GM21737 (cell line): ENCODE results near the gene KCNJ10.
A peak's percentile ranks its signal among the peaks of the same experiment; 100 is the strongest.

Experiments
- ATAC-seq: cut with Tn5 transposase; IDR thresholded peaks from one replicate; pipeline ENCODE4 v1.9.1; 2021; ENCODE audit warnings: mild to moderate bottlenecking, moderate library complexity; ENCODE audit not compliant: unreplicated experiment

Gene KCNJ10

DNA sequence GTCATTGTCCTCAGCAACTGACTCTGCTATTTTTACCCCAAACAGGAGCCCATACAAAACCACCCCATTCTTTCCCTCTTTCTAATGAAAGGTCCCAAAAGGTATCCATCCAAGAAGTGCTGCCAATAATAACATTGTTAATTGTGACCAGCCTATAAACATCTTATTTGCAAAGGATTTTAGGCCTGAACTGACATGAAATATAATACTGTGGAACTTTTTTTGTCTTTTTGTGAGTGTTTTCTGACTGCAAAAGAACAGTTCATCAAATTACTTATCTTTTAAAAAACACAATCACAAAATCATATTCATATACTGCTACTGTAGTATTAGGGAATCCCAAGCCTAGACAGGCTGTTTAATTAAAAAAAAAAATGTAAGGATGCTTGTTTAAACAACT is 41.5 kb downstream of the KCNJ10 start:
- ATAC-seq = no peak

DNA sequence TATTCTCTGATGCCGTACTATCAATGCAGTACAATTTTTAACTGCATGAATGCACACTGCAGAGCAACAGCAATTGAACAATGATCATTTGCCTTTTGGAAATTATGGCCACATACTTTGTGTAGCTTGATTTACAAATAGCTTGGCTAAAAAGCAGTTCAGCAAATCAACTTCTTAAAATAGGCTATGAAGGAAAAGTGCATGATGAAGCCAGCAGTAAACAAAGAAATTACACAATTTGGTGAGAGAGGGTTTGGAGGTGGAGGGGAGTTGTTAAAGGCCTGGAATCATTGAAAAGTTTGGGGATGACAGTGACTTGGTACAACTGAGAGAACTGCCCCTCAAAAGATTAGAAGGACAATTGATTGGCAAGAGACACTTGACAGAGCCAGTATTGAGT is 44.6 kb downstream of the KCNJ10 start:
- ATAC-seq = no peak

DNA sequence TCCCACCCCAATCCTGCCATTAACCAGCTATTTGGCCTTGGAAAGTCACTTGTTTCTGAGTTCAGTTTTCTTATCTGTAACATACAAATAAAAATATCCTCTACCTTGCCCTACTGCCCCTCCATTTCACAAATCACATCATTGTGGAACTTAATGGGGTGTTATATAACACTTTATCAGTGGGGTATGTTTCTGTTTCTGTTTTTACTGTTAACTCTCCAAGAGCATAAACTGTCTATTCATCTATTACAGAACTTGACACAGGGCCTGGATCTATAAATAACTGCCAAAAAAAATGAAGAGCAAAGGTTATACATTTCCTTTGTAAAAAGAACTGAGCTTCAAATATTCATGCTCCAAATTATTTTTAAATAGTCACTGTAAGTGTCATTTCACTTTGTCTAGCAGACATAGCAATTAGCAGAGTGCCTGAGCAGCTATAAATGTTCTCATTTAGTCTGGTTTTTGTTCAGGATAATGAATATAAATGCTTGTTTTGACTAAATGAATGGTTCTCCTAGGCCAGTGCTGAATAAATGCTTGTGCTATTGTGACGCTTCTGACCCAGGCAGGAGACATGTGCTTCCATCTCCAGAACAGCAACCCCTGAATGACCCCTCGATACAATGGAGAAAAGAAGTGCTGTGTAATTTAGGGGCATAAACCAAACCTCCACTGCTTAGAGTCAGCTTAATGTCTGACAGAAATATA is 45.6 kb downstream of the KCNJ10 start:
- no peak for ATAC-seq

DNA sequence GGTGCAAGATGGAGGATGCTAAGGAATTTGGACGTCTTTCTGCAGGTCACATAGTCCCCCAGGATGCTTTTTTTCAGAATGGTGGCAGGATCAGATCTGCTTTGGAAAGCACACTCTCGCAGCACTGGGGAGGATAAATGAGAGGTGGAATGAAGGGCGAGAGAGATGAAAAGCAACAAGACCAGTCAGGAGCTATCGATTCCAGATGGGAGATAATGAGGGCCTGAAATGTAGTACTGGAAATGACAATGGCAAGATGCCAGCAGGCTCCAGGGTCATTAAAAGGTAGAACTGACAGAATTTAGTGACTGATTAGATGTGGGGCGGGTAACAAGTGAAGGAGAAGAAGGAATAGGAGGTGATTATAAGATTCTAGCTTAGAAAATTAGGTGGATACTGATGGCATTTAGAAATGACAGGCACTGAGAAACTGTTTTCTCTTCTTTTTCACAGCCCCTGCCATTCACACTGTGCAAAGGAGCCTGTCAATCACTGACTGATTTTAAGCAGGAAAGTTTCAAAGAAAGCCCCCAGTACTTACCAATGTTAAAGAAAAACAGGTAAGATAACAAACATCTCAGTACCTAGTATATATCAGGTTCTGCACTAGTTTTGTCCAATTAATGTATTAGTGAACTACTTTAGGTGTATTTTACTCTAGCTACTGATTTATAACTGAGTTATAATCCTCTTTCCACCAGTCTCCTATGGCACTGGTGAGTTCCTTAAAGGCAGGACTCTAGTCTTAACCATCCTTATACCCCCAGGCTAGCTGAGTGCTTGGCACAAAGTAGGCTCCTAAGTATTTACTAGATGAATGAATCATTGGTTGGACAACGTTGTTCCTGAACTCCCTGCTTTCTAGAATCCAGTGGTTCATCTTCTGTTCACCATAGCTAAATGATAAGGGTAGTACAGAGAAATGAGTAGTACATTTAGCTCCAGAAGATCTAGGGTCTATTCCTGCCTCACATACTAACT is 47.3 kb downstream of the KCNJ10 start:
- ATAC-seq = no peak

DNA sequence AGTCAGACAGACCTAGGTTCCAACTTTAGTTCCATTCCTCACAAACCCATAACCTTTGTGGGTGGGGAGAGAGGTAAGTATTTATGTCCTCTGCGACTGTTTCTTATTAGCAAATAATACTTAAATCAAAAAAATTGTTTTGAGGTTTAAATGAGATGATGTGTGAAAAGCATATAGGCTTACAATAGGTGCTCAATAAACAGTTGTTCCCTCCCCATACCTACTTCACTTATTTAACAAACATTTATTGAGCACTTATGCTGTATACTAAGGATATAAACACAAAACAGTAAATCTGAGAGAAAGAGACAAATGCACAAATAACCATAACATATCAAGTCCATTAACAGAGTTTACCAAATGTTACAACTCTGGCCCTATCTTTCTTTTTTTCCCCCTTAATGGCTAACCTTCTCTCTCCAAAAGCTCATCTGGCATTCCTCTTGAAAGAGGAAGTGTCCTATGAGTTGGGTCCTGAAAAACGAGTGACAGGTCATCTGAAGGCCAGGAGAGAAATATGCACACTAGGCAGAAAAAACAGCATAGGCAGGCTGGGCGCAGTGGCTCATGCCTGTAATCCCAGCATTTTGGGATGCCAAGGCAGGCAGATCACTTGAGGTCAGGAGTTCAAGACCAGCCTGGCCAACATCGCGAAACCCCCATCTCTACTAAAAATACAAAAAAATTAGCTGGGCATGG is 48.4 kb downstream of the KCNJ10 start:
- no peak for ATAC-seq

DNA sequence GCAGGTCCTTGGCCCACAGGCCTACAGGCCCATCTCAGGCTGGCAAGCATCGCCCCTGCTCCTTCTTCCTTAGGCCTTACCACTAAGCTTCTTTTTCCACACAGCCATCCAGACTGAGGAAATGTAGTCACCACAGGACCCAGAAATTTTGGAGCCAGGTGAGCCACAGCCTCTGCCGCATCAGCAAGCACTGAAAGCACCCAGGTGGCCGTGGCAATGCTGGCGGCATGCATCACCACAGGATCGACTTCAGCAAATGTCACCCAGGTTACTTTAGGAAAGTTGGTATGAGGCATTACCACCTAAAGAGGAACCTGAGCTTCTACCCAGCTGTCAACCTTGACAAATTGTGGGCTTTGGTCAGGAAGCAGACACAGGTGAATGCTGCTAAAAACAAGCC is 49.8 kb downstream of the KCNJ10 start:
- no peak for ATAC-seq

DNA sequence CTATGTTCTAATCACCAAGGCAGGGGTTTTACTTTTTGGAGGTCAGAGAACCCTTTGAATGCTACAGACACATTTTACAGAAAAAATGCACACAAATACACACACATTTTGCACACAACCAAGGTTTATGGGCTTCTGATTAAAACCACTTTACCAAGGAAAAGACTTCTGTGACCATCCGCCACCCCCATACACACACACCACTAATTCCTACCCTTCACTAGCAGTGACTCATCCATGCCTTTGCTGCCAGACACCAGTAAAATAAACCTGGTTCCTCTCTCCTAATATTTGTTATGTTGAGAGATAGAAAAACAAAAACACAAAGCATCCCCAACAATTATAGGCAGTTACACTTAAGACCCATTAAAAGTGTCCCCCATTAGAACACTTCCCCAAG is 51.1 kb downstream of the KCNJ10 start:
- ATAC-seq = no peak

DNA sequence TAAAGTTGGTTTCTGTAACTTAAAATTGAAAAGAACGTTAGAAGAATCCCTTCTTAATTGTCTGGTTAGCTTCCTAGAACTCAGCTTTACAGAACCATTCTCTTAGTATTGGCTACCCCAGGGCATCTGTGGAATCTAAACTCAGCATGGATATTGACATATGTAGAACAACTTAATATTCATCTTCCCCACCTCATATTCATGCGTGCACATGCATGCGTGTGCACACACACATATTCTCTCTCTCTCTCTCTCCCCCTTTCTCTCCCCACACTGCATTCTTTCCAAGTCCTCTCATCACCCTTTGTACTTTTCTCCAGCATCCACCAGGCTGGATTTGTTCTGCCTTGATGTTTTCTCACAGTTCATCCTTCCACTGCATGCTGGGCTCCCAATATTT is 51.6 kb downstream of the KCNJ10 start:
- no peak for ATAC-seq

DNA sequence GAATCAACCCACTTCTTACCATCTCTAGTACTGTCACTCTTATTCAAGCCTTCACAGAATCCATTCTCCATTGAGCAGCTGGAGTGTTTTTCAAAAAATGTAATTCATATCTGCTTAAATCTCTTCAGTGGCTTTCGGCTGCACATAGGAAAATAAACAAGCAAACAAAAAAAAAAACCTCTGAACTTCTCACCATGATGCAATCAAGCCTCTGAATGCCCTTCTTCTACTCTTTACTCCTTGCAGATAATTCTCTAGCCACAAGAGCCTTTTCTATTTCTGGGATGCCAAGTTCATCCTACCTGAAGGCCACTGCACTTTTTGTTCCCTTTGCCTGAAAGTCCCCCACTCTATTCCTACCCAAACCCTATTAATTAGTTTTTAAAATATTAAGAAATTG is 52.4 kb downstream of the KCNJ10 start:
- no peak for ATAC-seq

DNA sequence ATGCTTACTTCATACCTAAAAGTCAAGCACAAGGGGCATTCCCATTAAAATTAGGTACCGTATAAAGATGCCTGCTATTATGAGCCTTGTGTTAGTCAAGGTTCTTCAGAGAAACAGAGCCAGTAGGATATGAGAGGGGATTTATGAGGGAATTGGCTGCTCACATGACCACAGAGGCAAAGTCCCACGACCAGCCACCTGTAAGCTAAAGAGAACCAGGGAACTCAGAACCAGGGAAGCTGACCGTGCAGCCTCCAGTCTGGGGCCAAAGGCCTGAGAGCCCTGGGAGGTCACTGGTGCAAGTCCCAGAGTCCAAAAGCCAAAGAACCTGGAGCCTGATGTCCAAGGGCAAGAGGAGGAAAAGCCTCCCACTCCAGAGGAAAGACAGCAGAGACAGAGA is 58.2 kb downstream of the KCNJ10 start:
- no peak for ATAC-seq

DNA sequence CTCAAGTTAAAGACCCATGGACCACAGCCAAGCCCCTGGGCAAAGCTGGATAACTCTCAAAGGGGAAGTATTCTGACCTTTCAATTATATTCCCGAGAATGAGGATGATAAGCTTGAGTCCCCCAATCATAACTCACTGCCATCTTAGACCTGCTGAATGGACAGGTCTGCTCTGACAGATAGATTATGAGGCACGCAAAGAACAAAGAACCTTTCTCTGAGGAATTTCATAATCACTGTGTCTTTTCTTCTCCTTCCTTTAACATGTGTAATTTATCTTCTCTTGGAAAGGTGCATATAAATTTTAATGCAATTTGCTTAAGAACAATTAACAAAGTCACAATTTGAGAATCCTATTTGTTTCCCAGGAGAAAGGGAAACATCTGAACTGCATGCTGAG is 60.2 kb downstream of the KCNJ10 start:
- ATAC-seq = no peak

DNA sequence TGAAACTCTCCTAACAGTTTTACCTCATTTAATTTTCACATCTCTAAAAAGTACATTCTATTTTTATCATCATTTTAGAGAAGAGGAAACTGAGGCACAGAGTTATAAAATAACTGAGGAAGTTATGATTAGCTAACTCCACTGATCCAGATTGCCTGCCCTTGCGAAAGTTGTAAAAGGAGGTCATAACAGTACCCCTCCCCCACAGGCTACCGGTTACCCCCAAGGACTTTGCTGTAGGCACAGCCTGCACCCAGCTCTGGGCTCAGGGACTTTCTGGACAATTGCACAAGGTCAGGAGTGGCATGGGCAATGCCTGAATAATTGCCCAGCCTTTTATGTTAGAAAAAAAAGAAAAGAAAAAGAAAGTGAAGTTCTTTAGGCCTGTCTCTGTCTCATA is 60.9 kb downstream of the KCNJ10 start:
- ATAC-seq = no peak

DNA sequence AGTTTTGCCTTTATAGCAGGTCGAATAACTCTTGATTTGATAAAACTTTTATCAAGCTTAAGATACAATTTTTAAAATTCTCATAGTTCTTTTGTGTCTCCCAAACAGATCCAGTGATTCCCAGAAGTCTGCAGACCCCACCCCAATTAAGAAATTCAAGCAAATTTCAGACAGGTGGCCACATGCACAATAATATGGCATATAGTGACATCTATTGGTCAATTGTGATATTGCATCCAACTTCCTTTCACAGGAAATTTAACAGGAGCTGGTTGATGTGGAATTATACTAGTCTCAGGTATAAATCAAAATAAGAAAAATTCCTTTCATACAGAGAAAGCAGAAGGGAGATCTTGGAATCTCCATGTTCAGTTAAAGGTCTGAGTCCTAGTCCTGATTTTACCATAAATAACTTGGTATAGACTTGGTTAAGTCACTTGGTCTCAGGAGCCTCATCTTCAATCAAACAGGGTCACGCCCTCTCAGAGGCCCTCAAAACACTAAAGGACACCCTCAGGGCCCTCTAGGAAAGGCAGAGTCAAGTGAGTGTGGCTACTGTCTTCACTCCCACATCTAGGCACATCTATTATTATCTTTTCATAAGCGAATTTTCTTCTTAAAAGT is 62.3 kb downstream of the KCNJ10 start:
- no peak for ATAC-seq

DNA sequence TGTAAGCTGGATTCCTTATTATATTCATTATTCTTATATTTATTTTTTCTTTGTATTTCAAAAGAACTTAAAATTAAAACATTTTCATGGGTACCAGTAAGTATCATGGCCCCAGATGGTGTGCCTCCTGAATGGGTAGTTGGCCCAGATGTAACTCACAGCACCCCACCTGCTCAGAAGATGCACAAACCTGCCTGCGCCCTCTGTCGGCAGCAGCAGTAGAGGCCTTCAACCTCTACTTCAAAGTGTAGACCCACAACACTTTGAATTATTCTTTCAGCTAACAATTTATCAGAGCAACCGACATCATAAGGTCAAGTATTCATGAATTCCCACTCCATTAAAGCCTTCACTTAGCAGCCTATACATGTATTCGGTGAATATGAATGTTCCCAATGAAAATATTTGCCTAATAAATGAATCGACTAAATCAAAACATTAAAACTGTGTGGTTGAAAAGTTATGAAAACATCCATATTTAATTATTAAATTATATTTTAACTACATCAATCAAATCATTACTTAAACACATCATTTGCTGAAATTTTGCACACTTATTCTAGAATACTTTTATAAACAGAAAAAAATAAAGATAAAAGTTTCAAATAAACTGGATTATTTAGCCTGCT is 63.5 kb downstream of the KCNJ10 start:
- ATAC-seq = peak; percentile 82

DNA sequence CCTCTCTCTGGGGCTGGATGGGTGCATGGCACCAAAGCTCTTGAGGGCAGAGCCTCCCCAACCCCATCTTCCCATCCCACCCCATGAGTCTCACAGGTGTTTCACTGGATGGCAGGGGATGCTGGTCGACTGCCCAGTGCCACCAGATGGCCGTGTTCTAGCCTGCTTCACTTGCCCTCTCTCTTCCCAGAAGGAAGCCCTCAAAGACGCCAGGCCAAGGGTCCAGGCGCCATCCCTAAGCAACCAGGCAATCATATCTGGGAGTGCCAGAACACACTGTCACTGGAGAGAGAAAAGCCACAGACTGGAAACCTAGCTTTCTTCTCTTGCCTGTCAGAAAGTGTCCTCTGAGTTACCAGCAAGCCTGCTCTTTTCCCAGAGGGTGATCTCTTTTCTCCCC is 64.9 kb downstream of the KCNJ10 start:
- no peak for ATAC-seq

DNA sequence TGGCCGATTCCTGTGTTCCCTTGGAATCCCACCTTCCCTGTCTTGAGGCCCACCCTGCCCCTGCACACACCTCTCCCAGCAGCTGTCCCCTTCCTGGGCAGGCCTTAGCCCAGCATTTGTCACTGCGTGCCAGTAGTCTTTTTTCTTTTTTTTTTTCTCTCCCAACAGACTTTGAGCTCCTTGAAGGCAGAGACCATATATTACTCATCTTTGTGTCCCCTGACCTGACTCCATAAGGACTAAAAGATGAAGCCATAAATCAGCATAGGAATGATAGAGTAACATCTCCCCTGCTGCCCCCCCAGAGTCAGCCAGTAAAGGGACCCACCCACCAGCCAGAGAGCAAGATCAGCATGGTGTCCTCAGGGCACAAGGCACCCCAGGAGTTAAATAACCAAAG is 65.5 kb downstream of the KCNJ10 start:
- ATAC-seq = no peak

DNA sequence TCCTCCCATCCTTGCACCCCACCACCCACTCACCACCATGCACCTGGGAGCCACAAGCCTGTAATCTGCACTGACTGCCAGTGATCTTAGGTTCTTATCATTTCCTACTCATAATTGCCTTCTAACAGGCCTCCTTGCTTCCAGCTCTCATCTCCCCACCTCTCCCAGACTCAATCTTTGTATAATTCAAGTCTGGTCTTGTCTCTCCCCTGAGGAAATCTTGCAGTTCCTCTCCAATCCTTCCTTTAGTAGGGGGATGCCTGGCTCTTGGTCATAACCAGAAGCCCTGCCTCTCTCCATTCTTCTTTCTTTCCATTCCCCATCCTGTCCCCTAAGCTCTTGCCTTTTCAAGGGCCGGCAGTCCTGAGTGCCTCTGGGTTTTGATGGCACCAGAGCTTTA is 66.0 kb downstream of the KCNJ10 start:
- ATAC-seq = no peak

DNA sequence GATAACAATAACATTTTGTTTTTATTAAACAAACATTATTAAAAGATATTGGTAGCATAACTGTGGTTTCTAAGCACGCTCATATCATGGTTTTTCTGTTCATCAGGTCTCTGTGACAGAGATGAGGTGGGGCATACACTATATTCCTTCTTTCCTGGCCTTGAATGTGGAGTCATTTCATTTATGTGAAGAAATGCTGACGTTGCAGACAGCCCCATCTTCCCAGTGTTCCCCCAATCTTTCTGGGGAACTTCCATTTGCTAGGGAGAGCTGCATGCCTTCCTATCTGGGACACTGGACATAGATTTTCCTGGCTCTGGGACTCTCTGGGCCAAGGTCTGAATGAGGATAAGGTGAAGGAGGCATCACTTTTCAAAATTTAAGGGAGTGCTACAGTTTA is 68.5 kb downstream of the KCNJ10 start:
- no peak for ATAC-seq

DNA sequence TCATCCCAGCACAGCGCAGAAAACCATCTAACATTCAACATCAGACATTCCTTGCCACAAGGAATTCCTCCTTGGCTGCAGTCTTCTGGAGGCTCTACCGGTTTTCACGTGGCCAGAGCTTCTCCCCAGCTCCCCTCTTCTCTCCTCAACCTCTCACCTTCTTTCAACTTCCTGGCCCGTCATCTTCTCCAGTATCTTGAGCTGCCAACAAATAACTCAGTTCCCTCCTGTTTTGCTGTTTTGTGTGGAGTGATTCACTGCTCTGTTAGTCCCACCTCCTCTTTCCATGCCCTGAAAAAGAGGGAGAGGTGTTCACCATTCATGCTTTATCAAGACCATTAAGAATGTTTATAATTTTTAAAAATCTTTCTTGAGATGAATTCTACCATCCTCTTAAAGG is 70.8 kb downstream of the KCNJ10 start:
- ATAC-seq = no peak

DNA sequence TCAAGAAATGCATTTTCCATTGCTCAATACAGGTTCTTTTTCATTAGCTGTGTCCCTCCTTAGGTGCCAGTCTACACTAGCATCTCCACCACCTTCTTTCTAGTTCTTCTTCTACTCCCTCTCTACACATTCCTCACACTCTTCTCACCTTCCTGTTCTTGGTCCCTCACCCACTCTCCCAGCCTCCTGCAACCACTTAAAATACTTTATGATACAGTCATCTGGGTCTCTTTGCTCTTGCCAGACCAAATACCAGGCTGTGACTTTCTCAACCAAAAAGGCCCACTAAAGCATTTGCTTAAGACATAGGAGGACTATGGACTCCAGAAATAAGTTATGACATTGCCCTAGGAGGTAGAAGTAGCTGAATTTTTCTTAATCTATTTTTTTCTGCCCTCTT is 73.3 kb downstream of the KCNJ10 start:
- ATAC-seq = no peak

DNA sequence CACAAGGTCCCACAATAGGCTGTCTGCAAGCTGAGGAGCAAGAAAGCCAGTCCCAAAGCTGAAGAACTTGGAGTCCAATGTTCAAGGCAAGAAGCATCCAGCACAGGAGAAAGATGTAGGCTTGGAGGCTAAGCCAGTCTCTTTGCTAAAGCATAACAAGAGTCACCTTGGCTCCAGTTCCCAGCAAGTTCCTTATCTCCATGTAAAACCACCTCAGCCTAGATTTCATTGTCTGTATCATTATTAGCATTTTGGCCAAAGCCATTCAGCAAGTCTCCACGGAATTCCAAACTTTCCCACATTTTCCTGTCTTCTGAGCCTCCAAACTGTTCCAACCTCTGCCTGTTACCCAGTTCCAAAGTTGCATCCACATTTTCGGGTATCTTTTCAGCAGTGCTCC is 75.1 kb downstream of the KCNJ10 start:
- no peak for ATAC-seq
